HCT116 (cell line): ENCODE measurements around the gene SLC15A3. TPM values are rescaled to one million over a fixed set of nuclear protein-coding genes. Genes with fewer than 3 reads are reported as not detected.

Source experiments
- ATAC-seq: fragments of 200-7000 bp; cut with Tn5 transposase; 2 replicates; pipeline ENCODE4 v1.9.1; 2020; ENCODE audit warnings: mild to moderate bottlenecking, moderate library complexity
- BruUV-seq: library from RNA; stranded (reverse); fragments of 400-500 nt; replicated peaks from 2 replicates; lab custom pipeline; 2021; lab: Mats Ljungman, UMichigan
- CTCF ChIA-PET: fragments of 300-600 bp; sonication (Branson Sonifier 250); formaldehyde crosslinking; loops from one replicate; lab custom pipeline; 2021; ENCODE audit warnings: antibody characterized with exemption; lab: Charles Lee
- POLR2A ChIA-PET: fragments of 300-600, 350-600 bp; sonication (Branson Sonifier 250); formaldehyde crosslinking; loops from one replicate; lab custom pipeline; 2021; ENCODE audit warnings: antibody characterized with exemption; lab: Charles Lee
- RAD21 ChIA-PET, 2 experiments: fragments of 300-600 bp; sonication (Branson Sonifier 250); formaldehyde crosslinking; loops; one replicate each; lab custom pipeline; 2023; ENCODE audit warnings: low total read pairs in 2 of 2; ENCODE audit not compliant: uncharacterized antibody in 2 of 2, unreplicated experiment in 2 of 2, low non-redundant PET in 1 of 2; lab: Charles Lee
- DNase-seq: peaks from one replicate; pipeline ENCODE4 v3.0.0-alpha.2; 2010; ENCODE audit warnings: low read depth, low spot score
- H2AFZ ChIP-seq: fragments of 200-600 bp; shearing (Covaris generic), sonication (generic); 2 replicates; pipeline ENCODE4 v1.6.1; 2017; ENCODE audit warnings: low read depth, mixed run types, mixed read lengths, antibody characterized with exemption, low read length; ENCODE audit not compliant: poor library complexity, severe bottlenecking
- H3K27ac ChIP-seq: 2 replicates; pipeline ENCODE4 v1.5.1; 2012; ENCODE audit warnings: low read depth, low read length
- H3K27me3 ChIP-seq: fragments of 200-600 bp; sonication (generic); 2 replicates; pipeline ENCODE4 v1.6.1; 2016; ENCODE audit warnings: mixed run types, low read length, mixed read lengths; ENCODE audit not compliant: insufficient read depth
- H3K36me3 ChIP-seq, 2 experiments: fragments of 200-500 bp in 1 of 2; fragments of 200-600 bp in 1 of 2; sonication (Bioruptor generic) in 1 of 2; sonication (generic) in 1 of 2; 2 replicates each; pipeline versions ENCODE4 v1.5.1 to v1.6.1; 2014 to 2016; ENCODE audit warnings: low read length in 2 of 2, inconsistent platforms in 1 of 2, mixed read lengths in 1 of 2, mixed run types in 1 of 2; ENCODE audit not compliant: insufficient read depth in 2 of 2, control insufficient read depth in 1 of 2
- H3K4me1 ChIP-seq, 2 experiments: fragments of 200-600 bp in 1 of 2; sonication (generic) in 1 of 2; 2 replicates each; pipeline versions ENCODE4 v1.5.1 to v1.6.1; 2012 to 2017; ENCODE audit warnings: low read length in 2 of 2, inconsistent platforms in 1 of 2, mild to moderate bottlenecking in 1 of 2, mixed read lengths in 1 of 2, mixed run types in 1 of 2, moderate library complexity in 1 of 2; ENCODE audit not compliant: insufficient read depth in 2 of 2, control insufficient read depth in 1 of 2
- H3K4me2 ChIP-seq: fragments of 200-600 bp; sonication (generic); 2 replicates; pipeline ENCODE4 v1.6.1; 2017; ENCODE audit warnings: mixed run types, low read length, mixed read lengths
- H3K4me3 ChIP-seq, 2 experiments: fragments of 200-600 bp in 1 of 2; sonication (generic) in 1 of 2; replicated peaks in 1 of 2; 2 replicates each; pipeline ENCODE4 v1.5.1; 2011 to 2016; ENCODE audit warnings: low read length in 2 of 2, control low read depth in 1 of 2, low read depth in 1 of 2, mild to moderate bottlenecking in 1 of 2, mixed read lengths in 1 of 2, mixed run types in 1 of 2
- H3K79me2 ChIP-seq: fragments of 200-600 bp; sonication (generic); 2 replicates; pipeline ENCODE4 v1.6.1; 2017; ENCODE audit warnings: mild to moderate bottlenecking, mixed run types, low read length, moderate library complexity, mixed read lengths; ENCODE audit not compliant: insufficient read depth
- H3K9ac ChIP-seq: fragments of 200-600 bp; sonication (generic); 2 replicates; pipeline ENCODE4 v1.6.1; 2016; ENCODE audit warnings: low read length, mixed read lengths
- H3K9me2 ChIP-seq: fragments of 200-600 bp; sonication (generic), shearing (Covaris generic); 2 replicates; pipeline ENCODE4 v1.6.1; 2017; ENCODE audit warnings: mixed run types, mild to moderate bottlenecking, moderate library complexity; ENCODE audit not compliant: insufficient read depth
- H3K9me3 ChIP-seq, 2 experiments: fragments of 200-500 bp in 1 of 2; fragments of 200-600 bp in 1 of 2; sonication (Bioruptor generic) in 1 of 2; sonication (generic) in 1 of 2; 2 replicates each; pipeline ENCODE4 v1.6.1; 2014 to 2017; ENCODE audit warnings: low read length in 2 of 2, mixed read lengths in 2 of 2, inconsistent platforms in 1 of 2, low read depth in 1 of 2, mild to moderate bottlenecking in 1 of 2, mixed run types in 1 of 2, moderate library complexity in 1 of 2; ENCODE audit not compliant: control insufficient read depth in 1 of 2, insufficient read depth in 1 of 2
- H4K20me1 ChIP-seq: fragments of 200-600 bp; sonication (generic), shearing (Covaris generic); 2 replicates; pipeline ENCODE4 v1.6.1; 2017; ENCODE audit warnings: mixed run types, mild to moderate bottlenecking, moderate library complexity; ENCODE audit not compliant: insufficient read depth
- CBX3 ChIP-seq: IDR thresholded peaks from 2 replicates; pipeline ENCODE4 v1.6.1; 2012; ENCODE audit warnings: low read depth
- EGR1 ChIP-seq: IDR thresholded peaks from 2 replicates; pipeline ENCODE4 v1.6.1; 2012; ENCODE audit warnings: low read depth
- ELF1 ChIP-seq: IDR thresholded peaks from 2 replicates; pipeline ENCODE4 v1.6.1; 2012; ENCODE audit warnings: low read depth, borderline replicate concordance
- EZH2phosphoT487 ChIP-seq: fragments of 200-600 bp; IDR thresholded peaks from 2 replicates; pipeline ENCODE4 v1.6.1; 2018; ENCODE audit warnings: antibody characterized with exemption, borderline replicate concordance
- FOSL1 ChIP-seq: IDR thresholded peaks from 2 replicates; pipeline ENCODE4 v1.6.1; 2012; ENCODE audit warnings: low read depth
- JUND ChIP-seq: IDR thresholded peaks from 2 replicates; pipeline ENCODE4 v1.6.1; 2012
- RAD21 ChIP-seq: IDR thresholded peaks from 2 replicates; pipeline ENCODE4 v1.6.1; 2012; ENCODE audit warnings: low read depth, mild to moderate bottlenecking
- SIN3A ChIP-seq: IDR thresholded peaks from 2 replicates; pipeline ENCODE4 v1.6.1; 2012; ENCODE audit warnings: low read depth
- SP1 ChIP-seq: IDR thresholded peaks from 2 replicates; pipeline ENCODE4 v1.6.1; 2012; ENCODE audit warnings: low read depth
- intact Hi-C: fragments of 100-400 bp; cut with micrococcal nuclease; formaldehyde crosslinking; loops from 2 replicates; pipeline ENCODE4 v1.10.0; 2022
- total RNA-seq: library from RNA; stranded (reverse); gene quantifications from one replicate; pipeline ENCODE4 v1.2.1, GENCODE V29; 2021; ENCODE audit not compliant: unreplicated experiment
- TF ChIP-seq, protein P1 (sequence below), 3 experiments: fragments of 200-600 bp in 1 of 3; sonication (generic) in 1 of 3; IDR thresholded peaks in 2 of 3; conservative IDR thresholded peaks in 1 of 3; 2 replicates each; pipeline ENCODE4 v1.5.1; 2012 to 2017; ENCODE audit warnings: low read depth in 2 of 3, low read length in 2 of 3, antibody characterized with exemption in 1 of 3, borderline replicate concordance in 1 of 3, control low read depth in 1 of 3, mild to moderate bottlenecking in 1 of 3, mixed read lengths in 1 of 3, mixed run types in 1 of 3, moderate library complexity in 1 of 3; ENCODE audit not compliant: insufficient read depth in 1 of 3
- TF ChIP-seq, protein P2 (sequence below): IDR thresholded peaks from 2 replicates; pipeline ENCODE4 v1.6.1; 2012
- TF ChIP-seq, protein P3 (sequence below): IDR thresholded peaks from 2 replicates; pipeline ENCODE4 v1.6.1; 2012

Gene SLC15A3
- total RNA-seq, 1 experiment from 2014 or later: not detected

- Histone ChIP-seq H3K9me2 (no peaks in the 10 kb centered on the region), H3K4me3 (no peak overlapping the region), H3K79me2 (no peaks in the 10 kb centered on the region), H3K27ac (no peak overlapping the region), H4K20me1 (no peaks in the 10 kb centered on the region)
- no peak for DNase-seq
- no TSS peak for BruUV-seq
- no peak for TF ChIP-seq FOSL1
- TF ChIP-seq, protein P1, sequence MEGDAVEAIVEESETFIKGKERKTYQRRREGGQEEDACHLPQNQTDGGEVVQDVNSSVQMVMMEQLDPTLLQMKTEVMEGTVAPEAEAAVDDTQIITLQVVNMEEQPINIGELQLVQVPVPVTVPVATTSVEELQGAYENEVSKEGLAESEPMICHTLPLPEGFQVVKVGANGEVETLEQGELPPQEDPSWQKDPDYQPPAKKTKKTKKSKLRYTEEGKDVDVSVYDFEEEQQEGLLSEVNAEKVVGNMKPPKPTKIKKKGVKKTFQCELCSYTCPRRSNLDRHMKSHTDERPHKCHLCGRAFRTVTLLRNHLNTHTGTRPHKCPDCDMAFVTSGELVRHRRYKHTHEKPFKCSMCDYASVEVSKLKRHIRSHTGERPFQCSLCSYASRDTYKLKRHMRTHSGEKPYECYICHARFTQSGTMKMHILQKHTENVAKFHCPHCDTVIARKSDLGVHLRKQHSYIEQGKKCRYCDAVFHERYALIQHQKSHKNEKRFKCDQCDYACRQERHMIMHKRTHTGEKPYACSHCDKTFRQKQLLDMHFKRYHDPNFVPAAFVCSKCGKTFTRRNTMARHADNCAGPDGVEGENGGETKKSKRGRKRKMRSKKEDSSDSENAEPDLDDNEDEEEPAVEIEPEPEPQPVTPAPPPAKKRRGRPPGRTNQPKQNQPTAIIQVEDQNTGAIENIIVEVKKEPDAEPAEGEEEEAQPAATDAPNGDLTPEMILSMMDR (IDR thresholded peaks at IDR 0.05 in 2 of 3, conservative IDR thresholded peaks at IDR 0.05 in 1 of 3; ENCODE audit: borderline replicate concordance in 1 of 3, insufficient read depth in 1 of 3, low read depth in 2 of 3, low read length in 2 of 3): no peak
- TF ChIP-seq JUND: no peak
- TF ChIP-seq, protein P2, sequence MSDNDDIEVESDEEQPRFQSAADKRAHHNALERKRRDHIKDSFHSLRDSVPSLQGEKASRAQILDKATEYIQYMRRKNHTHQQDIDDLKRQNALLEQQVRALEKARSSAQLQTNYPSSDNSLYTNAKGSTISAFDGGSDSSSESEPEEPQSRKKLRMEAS: no peak
- no peak for TF ChIP-seq RAD21
- no peak for TF ChIP-seq ELF1
- no peak for TF ChIP-seq SIN3A
- TF ChIP-seq CBX3: no peak
- TF ChIP-seq EGR1: no peak
- TF ChIP-seq, protein P3, sequence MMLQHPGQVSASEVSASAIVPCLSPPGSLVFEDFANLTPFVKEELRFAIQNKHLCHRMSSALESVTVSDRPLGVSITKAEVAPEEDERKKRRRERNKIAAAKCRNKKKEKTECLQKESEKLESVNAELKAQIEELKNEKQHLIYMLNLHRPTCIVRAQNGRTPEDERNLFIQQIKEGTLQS: no peak
- TF ChIP-seq EZH2phosphoT487: no peak
- TF ChIP-seq SP1: no peak
- TF ChIP-seq, all 23 proteins: peak for 0
- ChIA-PET POLR2A (no interaction called here), CTCF (no interaction called here), RAD21 (no interaction called here)
- H2AFZ ChIP-seq: no peak overlapping the region
- no peak for ATAC-seq
- no peak overlapping the region for H3K9ac ChIP-seq
- intact Hi-C loops: no loop called here
- H3K4me1 ChIP-seq: no peaks in the 10 kb centered on the region
- H3K9me3 ChIP-seq: no peaks in the 10 kb centered on the region; a peak in 2 of 4 replicates
- no peaks in the 10 kb centered on the region; the same call in 1 of the 2 replicates for H3K27me3 ChIP-seq
- no peak overlapping the region for H3K4me2 ChIP-seq
- no peaks in the 10 kb centered on the region for H3K36me3 ChIP-seq
Observed at GRCh38 chr11:60973699-60974098, 21.7 kb upstream of the SLC15A3 start.
